Vagina (tissue), 2 donors: Measurements from ENCODE around the gene MBNL2.

ENCODE experiments used
- POLR2A ChIP-seq, 2 donors: fragments of 450-650 bp; IDR thresholded peaks; one replicate each; pipeline ENCODE4 v1.6.1; 2017; ENCODE audit warnings: antibody characterized with exemption in 2 of 2, mild to moderate bottlenecking in 2 of 2, moderate library complexity in 2 of 2
- TF ChIP-seq, protein P1 (sequence below), 3 experiments: fragments of 450-650 bp in 2 of 3; fragments of 200-600 bp in 1 of 3; sonication (generic) in 1 of 3; IDR thresholded peaks; one replicate each; pipeline ENCODE4 v1.5.1; 2017 to 2019; ENCODE audit warnings: antibody characterized with exemption in 3 of 3, mild to moderate bottlenecking in 2 of 3, moderate library complexity in 2 of 3

DNA sequence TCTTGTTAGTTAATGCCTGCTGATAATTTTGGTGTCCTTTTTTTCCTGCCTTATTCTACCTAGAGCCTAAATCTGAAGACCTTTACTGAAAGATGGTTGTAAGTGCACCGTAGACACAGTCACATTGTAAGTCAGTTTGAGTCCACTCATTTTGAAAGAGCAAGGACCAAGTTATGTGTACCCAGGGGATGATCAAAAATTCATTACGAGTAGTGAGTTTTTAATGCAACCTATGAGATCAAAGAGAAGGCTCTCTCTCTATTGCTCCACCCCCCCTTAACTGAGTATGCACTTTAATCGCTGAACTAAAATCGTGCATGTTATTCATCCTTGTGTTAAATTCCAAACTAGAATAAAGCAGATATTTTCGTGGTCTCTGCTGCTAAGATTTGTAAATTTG is 213.7 kb downstream of the MBNL2 start:
- TF ChIP-seq, protein P1, sequence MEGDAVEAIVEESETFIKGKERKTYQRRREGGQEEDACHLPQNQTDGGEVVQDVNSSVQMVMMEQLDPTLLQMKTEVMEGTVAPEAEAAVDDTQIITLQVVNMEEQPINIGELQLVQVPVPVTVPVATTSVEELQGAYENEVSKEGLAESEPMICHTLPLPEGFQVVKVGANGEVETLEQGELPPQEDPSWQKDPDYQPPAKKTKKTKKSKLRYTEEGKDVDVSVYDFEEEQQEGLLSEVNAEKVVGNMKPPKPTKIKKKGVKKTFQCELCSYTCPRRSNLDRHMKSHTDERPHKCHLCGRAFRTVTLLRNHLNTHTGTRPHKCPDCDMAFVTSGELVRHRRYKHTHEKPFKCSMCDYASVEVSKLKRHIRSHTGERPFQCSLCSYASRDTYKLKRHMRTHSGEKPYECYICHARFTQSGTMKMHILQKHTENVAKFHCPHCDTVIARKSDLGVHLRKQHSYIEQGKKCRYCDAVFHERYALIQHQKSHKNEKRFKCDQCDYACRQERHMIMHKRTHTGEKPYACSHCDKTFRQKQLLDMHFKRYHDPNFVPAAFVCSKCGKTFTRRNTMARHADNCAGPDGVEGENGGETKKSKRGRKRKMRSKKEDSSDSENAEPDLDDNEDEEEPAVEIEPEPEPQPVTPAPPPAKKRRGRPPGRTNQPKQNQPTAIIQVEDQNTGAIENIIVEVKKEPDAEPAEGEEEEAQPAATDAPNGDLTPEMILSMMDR (IDR thresholded peaks at IDR 0.05): no peak
- TF ChIP-seq POLR2A (IDR thresholded peaks at IDR 0.05): no peak
